ENCODE data around the gene LINGO4.

Gene LINGO4

DNA sequence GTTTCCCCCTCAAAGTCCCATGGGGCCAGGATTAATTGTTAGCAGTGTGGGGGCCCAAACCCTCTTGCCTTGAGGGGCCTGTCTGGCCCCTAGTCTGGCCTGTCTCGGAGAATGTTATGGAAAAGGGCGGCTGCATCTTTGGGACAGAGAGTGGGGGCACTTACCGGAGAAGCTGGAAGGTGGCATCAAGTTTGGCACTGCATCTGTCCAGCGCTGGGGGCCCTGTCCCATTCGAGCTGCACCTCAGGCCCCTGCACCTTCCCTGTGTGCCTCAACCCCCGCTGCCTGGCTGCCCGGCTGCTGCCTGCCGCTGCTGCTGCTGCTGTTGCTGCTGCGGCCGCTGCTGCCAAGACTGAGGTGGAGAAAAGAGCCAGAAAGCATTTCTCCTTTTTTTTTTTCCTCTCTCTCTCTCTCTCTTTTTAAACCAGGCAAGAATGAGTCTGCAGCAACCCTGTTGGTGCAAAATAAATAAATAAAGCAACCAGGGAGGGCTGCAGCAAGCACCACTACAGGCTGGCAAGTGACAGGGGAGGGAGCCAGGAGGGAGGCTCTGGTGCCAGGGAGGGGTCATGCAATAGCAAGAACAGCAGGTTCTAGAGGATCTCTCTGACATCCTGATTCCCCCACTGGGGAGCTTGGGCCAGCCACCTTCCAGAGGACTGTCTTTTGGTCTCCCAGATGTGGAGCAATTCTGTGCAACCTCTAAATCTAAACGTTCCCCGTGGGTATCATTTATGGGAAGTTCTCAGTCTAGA lies at the start of gene LINGO4:
Gene LINGO4 (minus strand): TSS at position 354 of the 755 bp plus-strand sequence. CDS start 2,715 bp downstream, outside the sequence.
- H3K9ac ChIP-seq (ENCODE audit: low read length) = no peak within 1 kb of the TSS
- no peaks in the 10 kb centered on the region for H3K9me3 ChIP-seq (ENCODE audit: control insufficient read depth, low read length)
- H3K4me1 ChIP-seq (ENCODE audit: control insufficient read depth, insufficient read depth, low read length) = peaks cover 12% of the 10 kb centered on the region
- no peaks in the 10 kb centered on the region for H3K36me3 ChIP-seq (ENCODE audit: control insufficient read depth, insufficient read depth, low read length, severe bottlenecking)
- DNase-seq (ENCODE audit: low read depth) = no peak
- peaks cover 80% of the 10 kb centered on the region for H3K27me3 ChIP-seq (replicated peaks; ENCODE audit: control insufficient read depth, insufficient read depth, low read length)
- no peak within 1 kb of the TSS for H3K4me3 ChIP-seq (ENCODE audit: low read length)

- Histone ChIP-seq H3K9me3 (ENCODE audit: control insufficient read depth, low read length) (no peaks in the 10 kb centered on the region), H3K36me3 (ENCODE audit: control insufficient read depth, insufficient read depth, low read length, severe bottlenecking) (no peaks in the 10 kb centered on the region), H3K4me1 (ENCODE audit: control insufficient read depth, insufficient read depth, low read length) (peaks cover 18% of the 10 kb centered on the region), H3K4me3 (ENCODE audit: low read length) (no peak overlapping the region), H3K27me3 (replicated peaks; ENCODE audit: control insufficient read depth, insufficient read depth, low read length) (peaks cover 25% of the 10 kb centered on the region), H3K9ac (ENCODE audit: low read length) (no peak overlapping the region)
- DNase-seq (ENCODE audit: low read depth) = no peak
Measured at GRCh38 chr1:151854658-151855057, 49.4 kb upstream of the LINGO4 start.

DNA sequence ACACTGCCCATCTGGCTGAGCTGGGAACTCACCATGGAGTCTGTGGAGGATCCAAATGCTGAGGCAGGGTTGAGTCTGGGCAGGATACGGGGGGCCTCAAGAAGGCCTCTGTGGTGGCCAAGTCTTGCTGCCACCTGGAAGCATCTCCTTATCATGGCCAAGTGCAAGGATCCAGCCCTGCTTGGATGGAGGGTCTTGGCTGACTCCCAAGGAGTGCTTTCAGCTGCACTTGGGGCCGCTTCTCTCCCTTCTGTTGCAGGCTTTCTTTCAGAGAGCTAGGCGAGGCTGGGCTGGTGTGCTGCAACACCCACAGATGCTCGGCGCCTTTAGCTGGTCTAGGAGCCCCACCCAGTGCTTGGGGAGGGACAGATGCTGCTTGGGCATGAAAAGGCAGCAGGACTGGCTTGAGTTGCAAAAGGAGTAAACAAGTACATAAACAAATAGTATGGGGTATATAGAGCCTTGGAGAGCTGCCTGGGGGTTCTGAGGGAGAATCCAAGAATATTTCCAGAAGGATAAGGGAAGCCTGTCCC lies 48.3 kb upstream of the LINGO4 start, which contains the start of gene THEM5:
Gene THEM5 (minus strand): TSS at position 302 of the 533 bp plus-strand sequence. CDS start 147 bp downstream, at position 155.
- no peaks in the 10 kb centered on the region for H3K36me3 ChIP-seq (ENCODE audit: control insufficient read depth, insufficient read depth, low read length, severe bottlenecking)
- H3K4me1 ChIP-seq (ENCODE audit: control insufficient read depth, insufficient read depth, low read length) = peaks cover 30% of the 10 kb centered on the region
- peaks cover 25% of the 10 kb centered on the region for H3K27me3 ChIP-seq (replicated peaks; ENCODE audit: control insufficient read depth, insufficient read depth, low read length)
- no peak for DNase-seq (ENCODE audit: low read depth)
- no peak within 1 kb of the TSS for H3K4me3 ChIP-seq (ENCODE audit: low read length)
- no peak within 1 kb of the TSS for H3K9ac ChIP-seq (ENCODE audit: low read length)
- no peaks in the 10 kb centered on the region for H3K9me3 ChIP-seq (ENCODE audit: control insufficient read depth, low read length)

DNA sequence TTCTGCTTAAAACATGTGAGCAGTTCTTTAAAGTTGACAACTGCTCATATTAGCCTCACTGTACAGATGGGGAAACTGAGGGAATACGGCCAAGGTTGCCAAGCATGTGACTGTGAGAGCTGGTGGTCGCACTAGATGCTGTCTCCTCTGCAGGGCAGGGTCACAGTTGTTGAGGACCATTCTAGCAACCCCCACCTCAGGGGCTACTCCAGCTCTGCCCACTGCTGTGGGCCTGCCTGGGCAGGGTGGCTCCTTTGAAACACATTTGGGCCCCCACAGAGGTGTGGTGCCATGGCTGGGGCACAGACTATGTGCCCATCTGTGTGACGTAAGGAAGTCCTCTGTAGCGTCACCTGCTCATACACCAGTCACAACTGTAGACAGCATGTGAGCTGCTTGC lies 47.5 kb upstream of the LINGO4 start:
- Histone ChIP-seq H3K36me3 (ENCODE audit: control insufficient read depth, insufficient read depth, low read length, severe bottlenecking) (no peaks in the 10 kb centered on the region), H3K9me3 (ENCODE audit: control insufficient read depth, low read length) (no peaks in the 10 kb centered on the region), H3K9ac (ENCODE audit: low read length) (no peak overlapping the region), H3K4me1 (ENCODE audit: control insufficient read depth, insufficient read depth, low read length) (peaks cover 26% of the 10 kb centered on the region), H3K4me3 (ENCODE audit: low read length) (no peak overlapping the region), H3K27me3 (replicated peaks; ENCODE audit: control insufficient read depth, insufficient read depth, low read length) (peaks cover 25% of the 10 kb centered on the region)
- DNase-seq (ENCODE audit: low read depth) = no peak

- peaks cover 25% of the 10 kb centered on the region for H3K27me3 ChIP-seq (replicated peaks; ENCODE audit: control insufficient read depth, insufficient read depth, low read length)
Measured at GRCh38 chr1:151851886-151852285, 46.7 kb upstream of the LINGO4 start.

GRCh38 chr1:151849871-151850270 lies 44.7 kb upstream of the LINGO4 start:
- Histone ChIP-seq H3K4me1 (ENCODE audit: control insufficient read depth, insufficient read depth, low read length) (peaks cover 20% of the 10 kb centered on the region), H3K27me3 (replicated peaks; ENCODE audit: control insufficient read depth, insufficient read depth, low read length) (peaks cover 25% of the 10 kb centered on the region), H3K9ac (ENCODE audit: low read length) (no peak overlapping the region), H3K9me3 (ENCODE audit: control insufficient read depth, low read length) (no peaks in the 10 kb centered on the region), H3K36me3 (ENCODE audit: control insufficient read depth, insufficient read depth, low read length, severe bottlenecking) (no peaks in the 10 kb centered on the region), H3K4me3 (ENCODE audit: low read length) (no peak overlapping the region)
- DNase-seq (ENCODE audit: low read depth) = no peak

More at GRCh38 chr1:151851886-151852285, 46.7 kb upstream of the LINGO4 start:
- Histone ChIP-seq H3K9ac (ENCODE audit: low read length) (no peak overlapping the region), H3K36me3 (ENCODE audit: control insufficient read depth, insufficient read depth, low read length, severe bottlenecking) (no peaks in the 10 kb centered on the region), H3K9me3 (ENCODE audit: control insufficient read depth, low read length) (no peaks in the 10 kb centered on the region), H3K4me1 (ENCODE audit: control insufficient read depth, insufficient read depth, low read length) (peaks cover 26% of the 10 kb centered on the region), H3K4me3 (ENCODE audit: low read length) (no peak overlapping the region)
- no peak for DNase-seq (ENCODE audit: low read depth)

- DNase-seq (ENCODE audit: low read depth) = no peak
- Histone ChIP-seq H3K9me3 (ENCODE audit: control insufficient read depth, low read length) (no peaks in the 10 kb centered on the region), H3K27me3 (replicated peaks; ENCODE audit: control insufficient read depth, insufficient read depth, low read length) (peaks cover 25% of the 10 kb centered on the region), H3K9ac (ENCODE audit: low read length) (no peak overlapping the region), H3K36me3 (ENCODE audit: control insufficient read depth, insufficient read depth, low read length, severe bottlenecking) (no peaks in the 10 kb centered on the region), H3K4me1 (ENCODE audit: control insufficient read depth, insufficient read depth, low read length) (peaks cover 20% of the 10 kb centered on the region), H3K4me3 (ENCODE audit: low read length) (no peak overlapping the region)
Measured at GRCh38 chr1:151849126-151849525, 43.9 kb upstream of the LINGO4 start.

DNA sequence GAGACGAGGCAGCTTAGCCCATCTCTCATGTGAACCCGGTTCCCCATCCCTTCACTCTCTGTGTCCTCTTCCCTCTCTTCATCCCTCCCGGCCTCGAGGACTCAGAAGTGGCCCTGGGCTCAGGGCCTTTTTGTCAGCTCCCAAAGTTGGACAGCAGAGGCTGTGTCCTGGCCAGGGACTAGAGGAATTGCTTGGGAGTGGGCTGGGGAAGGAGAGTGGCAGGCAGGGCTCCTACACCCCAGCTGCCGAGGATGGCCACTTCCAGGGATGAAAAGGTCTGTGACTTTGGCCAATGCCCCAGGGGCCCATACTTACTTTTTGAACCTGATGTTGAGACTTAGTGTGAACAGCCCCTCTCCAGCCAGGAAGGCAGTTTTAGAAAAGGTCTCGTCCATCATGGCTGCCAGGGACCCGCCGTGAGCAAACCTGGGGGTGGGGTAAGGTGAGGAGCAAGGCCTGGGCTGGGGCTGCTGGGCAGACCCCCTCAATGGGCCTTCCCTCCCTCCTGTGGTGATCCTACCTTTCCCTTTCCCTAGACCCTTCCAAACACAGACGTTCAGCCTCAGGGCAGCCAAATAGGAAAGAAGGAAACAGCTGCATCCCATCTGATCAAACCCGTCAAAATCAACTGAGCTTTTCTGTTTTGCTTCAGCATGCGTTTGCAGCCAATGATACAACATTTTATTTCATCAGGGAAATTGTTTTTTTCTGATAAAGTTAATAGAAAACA lies 42.8 kb upstream of the LINGO4 start:
- Histone ChIP-seq H3K4me3 (ENCODE audit: low read length) (no peak overlapping the region), H3K27me3 (replicated peaks; ENCODE audit: control insufficient read depth, insufficient read depth, low read length) (peaks cover 20% of the 10 kb centered on the region), H3K4me1 (ENCODE audit: control insufficient read depth, insufficient read depth, low read length) (peaks cover 20% of the 10 kb centered on the region), H3K9ac (ENCODE audit: low read length) (no peak overlapping the region), H3K9me3 (ENCODE audit: control insufficient read depth, low read length) (no peaks in the 10 kb centered on the region), H3K36me3 (ENCODE audit: control insufficient read depth, insufficient read depth, low read length, severe bottlenecking) (no peaks in the 10 kb centered on the region)
- no peak for DNase-seq (ENCODE audit: low read depth)

GRCh38 chr1:151846686-151847237 lies 41.5 kb upstream of the LINGO4 start:
- no peak for DNase-seq (ENCODE audit: low read depth)
- no peak overlapping the region for H3K9ac ChIP-seq (ENCODE audit: low read length)
- peaks cover 20% of the 10 kb centered on the region for H3K4me1 ChIP-seq (ENCODE audit: control insufficient read depth, insufficient read depth, low read length)
- H3K4me3 ChIP-seq (ENCODE audit: low read length) = no peak overlapping the region
- H3K27me3 ChIP-seq (replicated peaks; ENCODE audit: control insufficient read depth, insufficient read depth, low read length) = peaks cover 7% of the 10 kb centered on the region
- H3K36me3 ChIP-seq (ENCODE audit: control insufficient read depth, insufficient read depth, low read length, severe bottlenecking) = no peaks in the 10 kb centered on the region
- H3K9me3 ChIP-seq (ENCODE audit: control insufficient read depth, low read length) = no peaks in the 10 kb centered on the region

- Histone ChIP-seq H3K4me3 (ENCODE audit: low read length) (no peak overlapping the region), H3K9ac (ENCODE audit: low read length) (no peak overlapping the region), H3K27me3 (replicated peaks; ENCODE audit: control insufficient read depth, insufficient read depth, low read length) (peaks cover under 1% of the 10 kb centered on the region), H3K9me3 (ENCODE audit: control insufficient read depth, low read length) (no peaks in the 10 kb centered on the region), H3K36me3 (ENCODE audit: control insufficient read depth, insufficient read depth, low read length, severe bottlenecking) (no peaks in the 10 kb centered on the region), H3K4me1 (ENCODE audit: control insufficient read depth, insufficient read depth, low read length) (peaks cover 20% of the 10 kb centered on the region)
- DNase-seq (ENCODE audit: low read depth) = peak; percentile 25
Measured at GRCh38 chr1:151846062-151846568, 40.9 kb upstream of the LINGO4 start.

GRCh38 chr1:151843398-151843797 lies 38.2 kb upstream of the LINGO4 start:
- DNase-seq (ENCODE audit: low read depth) = no peak

More at GRCh38 chr1:151843398-151843797, 38.2 kb upstream of the LINGO4 start:
- H3K4me3 ChIP-seq (ENCODE audit: low read length) = no peak overlapping the region
- H3K9me3 ChIP-seq (ENCODE audit: control insufficient read depth, low read length) = no peaks in the 10 kb centered on the region
- H3K9ac ChIP-seq (ENCODE audit: low read length) = no peak overlapping the region
- H3K27me3 ChIP-seq (replicated peaks; ENCODE audit: control insufficient read depth, insufficient read depth, low read length) = no peaks in the 10 kb centered on the region
- no peaks in the 10 kb centered on the region for H3K36me3 ChIP-seq (ENCODE audit: control insufficient read depth, insufficient read depth, low read length, severe bottlenecking)
- peaks cover 7% of the 10 kb centered on the region for H3K4me1 ChIP-seq (ENCODE audit: control insufficient read depth, insufficient read depth, low read length)
